HG02623 (cell line): Measurements from ENCODE around the gene MAPKAPK2.

Experiments
- ATAC-seq: cut with Tn5 transposase; IDR thresholded peaks from one replicate; pipeline ENCODE4 v1.9.1; 2021; ENCODE audit warnings: moderate library complexity; ENCODE audit not compliant: unreplicated experiment

Gene MAPKAPK2

DNA sequence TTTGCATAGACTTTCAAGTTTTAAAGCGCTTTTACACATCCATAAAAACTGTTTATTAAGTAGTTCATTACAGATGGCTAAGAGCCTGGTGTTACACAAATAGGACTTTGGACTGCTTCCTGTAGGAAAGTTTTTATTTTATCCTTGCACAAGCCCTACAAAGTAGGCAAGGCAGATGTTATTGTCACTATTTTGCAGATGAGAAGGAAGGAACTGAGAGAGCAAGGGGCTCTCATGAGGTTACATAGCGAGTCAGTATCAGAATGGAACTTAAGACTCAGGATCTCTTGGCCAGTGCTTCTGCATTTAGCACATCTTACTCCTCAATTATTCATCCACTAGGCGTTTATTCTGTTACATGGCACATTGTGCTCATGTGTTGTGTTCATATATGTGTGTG lies 2.6 kb upstream of the MAPKAPK2 start:
- ATAC-seq: no peak

DNA sequence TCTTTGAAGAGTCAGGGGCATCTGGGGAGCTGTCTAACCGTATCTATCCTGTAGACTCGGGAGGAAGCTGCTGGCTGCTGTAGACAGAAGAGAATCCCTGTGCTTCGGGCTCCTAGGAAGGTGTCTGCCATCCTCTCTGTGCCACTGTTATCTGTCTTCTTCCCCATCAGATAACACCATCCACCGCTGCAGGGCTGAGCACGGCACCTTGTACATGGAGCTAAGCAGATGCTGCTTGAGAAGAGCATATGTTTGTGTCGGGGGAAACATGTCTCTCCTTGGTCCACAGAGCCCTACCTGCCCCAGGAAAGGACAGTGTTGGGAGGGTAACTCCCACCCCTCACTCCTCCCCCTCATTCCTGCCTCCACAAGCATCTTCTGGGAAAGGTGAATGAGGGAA lies 1.4 kb upstream of the MAPKAPK2 start:
- no peak for ATAC-seq

DNA sequence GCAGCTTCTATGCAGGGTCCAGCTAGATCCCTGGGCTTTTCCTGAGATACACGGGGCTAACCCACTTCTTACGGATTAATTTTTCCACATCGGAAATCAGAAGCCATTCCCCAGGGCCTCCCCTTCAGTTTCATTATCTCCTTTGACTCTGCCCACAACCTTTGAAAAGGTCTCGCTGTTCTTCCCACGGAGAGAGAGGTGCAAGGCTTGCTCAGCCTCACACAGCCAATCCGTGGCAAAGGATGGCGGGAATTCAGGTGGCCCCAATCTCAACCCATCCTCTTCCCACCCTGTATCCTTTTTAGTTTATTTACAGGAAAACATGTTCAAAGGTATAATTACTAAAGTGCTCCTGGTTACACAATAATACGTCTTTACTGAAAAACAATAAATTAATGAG lies 702 bp upstream of the MAPKAPK2 start:
- ATAC-seq: no peak

DNA sequence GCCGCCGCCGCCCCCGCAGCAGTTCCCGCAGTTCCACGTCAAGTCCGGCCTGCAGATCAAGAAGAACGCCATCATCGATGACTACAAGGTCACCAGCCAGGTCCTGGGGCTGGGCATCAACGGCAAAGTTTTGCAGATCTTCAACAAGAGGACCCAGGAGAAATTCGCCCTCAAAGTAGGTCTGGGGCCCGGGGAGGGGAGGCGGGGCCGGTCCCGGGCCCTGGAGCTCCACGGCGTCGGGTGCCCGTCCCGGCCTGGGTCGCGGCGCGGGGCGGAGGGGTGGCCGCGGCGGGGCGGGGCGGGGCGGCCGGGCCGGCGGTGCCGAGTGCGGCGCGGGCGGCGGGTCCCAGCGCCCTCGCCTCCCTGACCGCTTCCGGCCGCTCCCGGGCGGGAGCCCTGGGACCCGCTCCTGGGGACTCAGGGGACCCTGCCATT lies 646 bp downstream of the MAPKAPK2 start:
- ATAC-seq: no peak

DNA sequence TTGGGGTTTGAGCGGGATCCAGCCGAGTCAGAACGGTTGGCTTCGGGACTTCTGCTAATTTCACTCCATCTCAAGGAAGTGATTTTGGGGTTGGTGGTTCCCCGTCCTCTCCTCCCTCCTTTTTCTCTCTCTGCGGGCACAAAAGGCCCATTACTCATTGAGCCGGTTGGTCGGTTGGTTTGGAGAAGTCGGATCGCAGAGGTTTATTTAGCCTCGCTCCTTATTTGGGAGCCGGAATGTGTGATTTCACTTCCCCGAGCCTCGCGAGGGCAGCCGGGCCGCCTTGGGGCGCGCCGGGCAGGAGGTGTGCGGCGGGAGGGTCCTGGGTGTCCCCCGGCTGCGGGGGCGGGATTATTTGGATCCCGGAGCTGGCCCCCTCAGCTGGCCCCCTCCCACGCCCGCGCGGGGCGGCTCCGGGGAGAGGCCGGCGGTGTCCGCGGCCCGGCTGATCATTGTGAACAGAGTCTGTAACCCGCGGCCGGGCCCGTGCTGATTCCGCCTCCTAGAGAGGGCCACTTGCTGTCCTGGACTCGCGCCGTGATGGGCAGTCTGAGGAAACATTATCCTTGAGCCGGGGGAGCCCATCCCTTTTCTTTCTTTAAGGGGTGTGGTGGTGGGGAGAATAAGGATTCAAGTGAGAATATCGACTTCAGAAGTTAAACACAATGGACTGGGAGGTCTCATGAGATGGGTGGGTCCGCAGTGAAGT lies 1.2 kb downstream of the MAPKAPK2 start:
- no peak for ATAC-seq

DNA sequence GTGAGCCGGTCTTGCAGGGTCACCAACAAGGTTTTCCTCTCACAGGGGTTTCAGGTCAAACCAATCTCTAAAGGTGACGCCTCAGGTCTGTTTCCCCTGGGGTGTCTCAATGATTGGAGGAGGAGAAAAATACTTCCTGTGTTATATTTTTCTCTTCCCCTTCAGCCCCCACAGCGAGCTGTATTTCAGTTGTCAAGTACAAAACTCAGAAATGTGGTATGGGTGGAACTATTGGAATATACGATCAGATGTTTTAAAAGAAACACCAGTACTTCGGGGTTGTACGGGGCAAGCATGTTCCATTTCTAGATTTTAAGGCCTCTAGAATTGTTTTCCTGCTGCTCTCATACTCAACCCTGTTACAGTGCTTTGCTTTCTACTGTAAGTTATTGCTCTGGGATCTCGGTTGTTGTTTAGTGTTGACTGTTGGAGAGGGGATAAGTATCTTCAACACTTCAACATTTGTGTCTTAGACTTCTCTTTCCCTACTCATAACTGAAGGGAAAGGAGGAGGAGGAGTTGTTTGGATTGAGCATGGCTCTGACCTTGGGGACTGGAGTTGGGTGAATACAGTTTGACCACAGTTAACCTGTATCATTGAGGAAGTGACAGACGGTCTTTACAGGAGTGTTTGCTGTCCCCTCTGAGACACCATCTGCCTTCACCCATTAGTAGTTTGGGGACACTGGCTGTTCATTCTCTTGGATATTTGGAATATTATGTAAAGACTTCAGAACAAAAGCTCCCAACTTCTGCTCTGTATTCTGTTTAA lies 2.0 kb downstream of the MAPKAPK2 start:
- no peak for ATAC-seq

DNA sequence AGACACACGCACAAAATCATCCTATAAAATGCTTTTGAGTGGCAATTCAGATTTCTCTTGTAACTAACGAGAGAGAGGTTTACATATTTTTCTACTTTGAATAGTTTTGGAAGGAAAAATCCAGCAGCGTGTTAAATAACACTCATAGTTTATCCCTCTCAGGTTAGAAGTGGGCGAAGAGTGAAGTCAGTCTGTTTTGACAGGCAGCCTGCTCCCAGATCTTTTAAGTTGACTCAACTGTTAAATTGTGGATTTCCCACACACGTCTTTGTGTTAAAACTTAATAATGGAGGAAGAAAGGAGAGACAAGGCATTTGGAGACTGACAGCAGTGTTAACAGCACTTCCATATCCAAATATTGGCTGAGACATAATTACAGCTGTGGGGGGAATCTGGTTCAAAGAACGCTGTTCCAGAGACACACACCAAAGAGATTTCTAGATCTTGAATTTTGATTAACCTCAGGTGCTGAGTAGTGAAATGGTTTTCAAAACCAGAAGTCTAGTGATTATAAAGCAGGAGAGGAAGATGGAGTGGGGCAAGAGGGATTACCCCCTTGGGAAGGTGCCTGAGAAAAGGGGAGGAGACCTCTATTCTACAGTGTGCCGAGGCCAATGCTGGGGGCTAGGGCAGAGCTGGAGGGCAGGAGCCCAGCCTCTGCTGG lies 2.7 kb downstream of the MAPKAPK2 start:
- no peak for ATAC-seq

DNA sequence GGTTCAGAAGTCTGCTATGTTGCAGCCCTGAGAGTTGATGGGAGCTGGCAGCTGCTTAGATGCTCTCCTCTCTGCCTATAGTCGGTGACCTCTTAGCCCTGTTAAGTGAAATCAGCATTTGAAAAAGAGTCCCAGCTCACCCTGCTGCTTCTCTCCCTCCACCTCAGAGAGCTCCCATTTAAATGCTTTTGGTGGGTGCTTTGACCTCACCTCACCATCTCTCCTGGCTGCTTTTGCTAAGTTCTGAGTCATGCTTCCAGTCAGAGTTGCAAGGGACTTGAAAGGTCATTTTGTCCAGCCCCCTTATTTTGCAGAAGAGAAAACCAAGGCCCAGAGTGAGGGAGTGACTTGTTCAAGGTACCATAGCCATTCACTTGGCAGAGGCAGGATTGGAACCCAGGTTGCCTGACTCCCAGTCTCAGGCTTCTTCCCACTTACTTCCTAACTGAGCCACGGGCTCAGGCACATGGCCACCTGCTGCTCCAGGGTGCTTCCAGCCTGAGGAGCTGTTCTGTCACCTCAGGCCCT lies 3.3 kb downstream of the MAPKAPK2 start:
- no peak for ATAC-seq

DNA sequence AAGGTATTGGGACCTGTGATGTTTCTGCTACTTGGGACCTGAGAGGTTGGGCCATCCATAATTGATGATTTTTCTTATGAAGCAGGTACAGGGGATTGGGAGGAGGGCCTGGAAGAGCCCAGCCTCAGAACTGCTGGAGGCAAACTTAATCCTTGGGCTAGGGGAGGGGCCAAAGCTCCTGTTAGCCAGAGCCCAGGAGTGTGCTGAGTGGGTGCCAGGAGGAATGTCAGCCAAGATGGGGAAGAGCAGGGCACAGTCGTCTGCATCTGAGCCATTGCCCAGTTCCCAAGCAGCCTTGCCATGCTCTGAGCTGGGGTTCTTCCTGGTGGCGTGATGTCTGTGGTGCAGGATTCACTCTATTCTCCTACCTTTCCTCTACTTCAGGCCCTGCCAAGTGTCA lies 5.8 kb downstream of the MAPKAPK2 start:
- ATAC-seq: no peak

DNA sequence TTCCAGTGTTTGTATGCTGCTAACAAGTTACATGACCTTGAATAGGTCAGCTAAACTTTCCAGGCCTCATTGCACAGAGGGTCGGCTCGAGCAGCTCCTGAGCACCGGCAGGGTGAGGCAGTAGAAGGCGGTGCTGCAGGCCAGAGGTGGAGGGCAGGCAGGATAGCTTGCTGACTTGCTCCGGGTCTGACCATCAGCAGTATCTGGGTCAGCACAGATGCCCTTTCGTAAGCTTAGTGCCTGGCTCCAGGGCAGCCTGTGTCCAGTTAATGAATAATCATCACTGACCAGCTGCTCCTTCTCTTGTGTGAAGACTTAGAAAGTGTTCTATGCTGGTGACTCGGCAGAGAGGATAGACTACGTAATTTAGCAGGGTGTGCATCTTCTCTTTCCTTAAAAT lies 6.9 kb downstream of the MAPKAPK2 start:
- no peak for ATAC-seq

DNA sequence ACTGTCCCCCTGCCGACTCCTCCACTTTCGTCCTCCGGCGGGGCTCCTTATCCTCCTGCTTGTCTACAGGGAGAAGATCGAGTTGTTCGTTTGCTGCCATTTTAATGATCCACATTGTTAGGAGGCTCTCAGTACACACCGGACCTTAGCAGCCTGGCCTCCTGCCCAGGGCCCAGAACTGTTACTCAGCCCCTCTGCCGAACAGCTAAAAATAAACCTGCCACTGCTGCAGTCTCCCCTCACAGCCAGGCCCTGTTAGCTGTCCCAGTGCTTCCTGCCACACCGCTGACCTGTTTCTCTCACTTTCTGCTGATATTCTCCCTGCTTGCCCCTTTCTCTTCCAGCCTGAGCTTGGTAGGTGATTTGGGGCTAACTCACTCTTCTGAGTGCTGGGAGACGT lies 8.3 kb downstream of the MAPKAPK2 start:
- ATAC-seq: no peak

DNA sequence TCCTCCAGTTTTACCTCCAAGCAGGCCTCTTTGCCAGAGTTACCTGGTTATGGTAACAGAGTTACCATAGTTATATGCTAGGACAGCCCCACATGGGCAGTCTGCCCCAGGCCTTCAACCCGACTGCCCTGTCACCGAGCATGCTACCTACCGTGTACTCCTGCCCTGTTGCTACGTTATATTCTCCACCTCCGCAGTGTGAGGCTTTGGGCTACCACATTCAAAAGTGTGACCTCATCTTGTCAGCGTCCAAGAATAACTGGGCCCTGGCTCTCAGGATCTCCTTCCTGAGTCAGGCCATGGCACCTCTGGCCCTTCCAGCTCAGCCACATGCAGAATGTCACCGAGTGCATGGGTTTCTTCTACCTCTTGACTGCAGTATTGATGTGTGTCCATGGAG lies 8.9 kb downstream of the MAPKAPK2 start:
- ATAC-seq: no peak

DNA sequence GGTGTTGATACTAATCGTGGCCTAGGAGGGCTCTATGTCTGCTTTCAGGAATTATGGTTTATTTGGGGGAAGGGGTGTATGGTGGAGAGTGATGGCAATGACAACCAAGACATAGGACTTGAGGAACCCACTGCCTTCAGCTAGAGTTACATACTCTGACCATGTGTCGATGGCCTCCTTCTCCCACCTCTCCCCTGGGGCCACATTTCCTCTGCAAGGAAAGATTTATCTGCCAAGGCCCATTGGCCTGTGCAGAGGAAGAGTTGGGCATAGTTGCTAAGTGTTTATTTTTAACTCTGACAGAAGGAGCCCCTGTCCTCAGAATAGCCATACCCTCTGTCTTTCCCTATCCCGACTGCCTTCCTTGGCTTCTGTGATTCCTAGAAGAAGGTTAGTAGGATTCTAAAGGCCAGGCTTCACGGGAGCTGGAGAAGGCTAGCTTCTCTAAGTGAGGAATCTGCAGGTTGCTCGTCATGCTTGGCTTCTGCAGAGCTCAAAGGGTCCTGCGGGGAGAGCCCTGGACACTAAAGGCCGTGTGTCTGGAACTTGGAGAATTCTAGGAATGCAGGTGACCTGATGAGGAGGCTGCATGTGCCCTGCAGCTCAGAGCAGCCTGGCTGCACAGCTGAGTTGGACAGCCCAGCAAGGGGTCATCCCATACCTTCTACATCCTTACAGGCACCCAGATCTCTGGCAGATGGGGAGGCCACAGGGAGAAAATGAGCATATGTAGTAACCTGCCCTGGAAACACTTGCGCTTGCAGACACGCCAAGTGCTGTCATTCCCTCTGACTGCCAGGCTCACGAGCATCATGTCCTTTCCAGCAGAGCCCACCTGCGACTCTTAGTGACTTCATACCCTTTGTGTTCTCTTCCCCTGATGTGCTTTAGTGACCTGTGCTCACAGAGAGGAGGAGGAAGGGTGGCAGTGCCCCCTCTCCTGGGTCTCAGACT lies 9.7 kb downstream of the MAPKAPK2 start:
- ATAC-seq: no peak

DNA sequence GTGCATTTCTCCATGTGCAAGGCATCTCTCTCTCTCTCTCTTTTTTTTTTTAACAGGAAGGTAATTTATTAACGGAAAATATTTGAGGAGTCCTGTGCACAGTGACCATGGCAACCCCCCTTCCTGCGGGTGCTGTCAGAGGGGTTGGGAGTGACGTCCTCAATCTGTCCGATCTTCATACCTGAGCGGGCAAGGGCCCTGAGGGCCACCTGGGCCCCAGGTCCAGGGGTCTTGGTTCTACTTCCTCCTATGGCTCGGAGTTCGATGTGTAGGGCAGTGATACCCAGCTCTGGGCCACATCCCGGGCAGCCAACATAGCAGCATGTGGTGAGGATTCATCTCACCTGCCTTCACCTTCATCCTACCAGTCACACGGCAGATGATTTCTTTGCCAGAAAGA lies 11.0 kb downstream of the MAPKAPK2 start:
- ATAC-seq: no peak

DNA sequence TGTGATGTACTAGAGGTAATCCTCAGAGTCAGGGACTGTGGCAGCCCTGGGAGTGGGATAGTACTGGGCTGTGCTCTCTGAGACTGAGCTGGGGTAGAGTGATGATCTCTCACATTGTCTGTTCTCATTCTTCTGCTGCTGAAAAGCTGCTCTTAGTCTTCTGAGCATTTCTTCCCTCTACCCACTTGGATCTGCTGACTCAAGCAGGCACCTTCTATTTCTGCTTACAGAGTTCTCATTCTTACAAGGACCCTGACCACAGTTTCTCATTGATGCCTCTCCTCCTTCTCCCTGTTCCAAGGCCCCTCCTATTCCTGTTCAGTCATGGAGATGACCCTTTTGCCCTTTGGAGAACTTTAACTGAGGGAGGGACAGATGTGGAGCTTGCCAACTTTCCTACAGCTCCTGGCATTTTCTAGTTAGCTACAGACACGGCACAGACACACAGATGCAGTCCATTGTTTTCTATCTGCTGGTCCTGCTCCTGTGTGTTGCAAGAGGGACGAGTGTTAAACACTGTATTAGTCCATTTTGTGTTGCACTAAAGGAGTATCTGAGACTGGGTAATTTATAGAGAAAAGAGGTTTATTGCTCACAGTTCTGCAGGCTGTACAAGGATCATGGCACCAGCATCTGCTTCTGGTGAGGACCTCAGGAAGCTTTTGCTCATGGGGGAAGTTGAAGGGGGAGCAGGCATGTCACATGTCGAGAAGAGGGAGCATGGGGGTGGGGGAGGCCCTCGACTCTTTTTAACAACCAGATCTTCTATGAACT lies 12.3 kb downstream of the MAPKAPK2 start:
- ATAC-seq: no peak

DNA sequence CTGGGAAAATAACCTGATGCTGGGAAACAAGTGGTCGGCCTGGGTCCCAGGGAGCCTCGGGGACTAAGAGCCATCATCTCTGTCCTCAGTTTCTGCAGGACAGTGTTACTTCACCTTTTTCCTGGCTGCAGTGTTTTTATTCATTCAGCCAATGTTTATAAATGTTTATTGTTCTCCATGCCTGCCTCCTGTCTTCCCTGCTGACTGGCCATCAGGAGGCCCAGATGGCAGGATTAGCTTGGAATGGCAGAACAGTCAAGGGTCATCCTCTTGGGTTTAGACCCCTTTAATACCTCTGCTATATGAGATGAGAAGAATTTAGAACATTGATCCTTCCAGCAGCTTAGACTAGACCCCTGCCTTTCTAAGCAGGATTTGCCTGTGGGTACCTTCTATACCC lies 13.3 kb downstream of the MAPKAPK2 start:
- no peak for ATAC-seq

DNA sequence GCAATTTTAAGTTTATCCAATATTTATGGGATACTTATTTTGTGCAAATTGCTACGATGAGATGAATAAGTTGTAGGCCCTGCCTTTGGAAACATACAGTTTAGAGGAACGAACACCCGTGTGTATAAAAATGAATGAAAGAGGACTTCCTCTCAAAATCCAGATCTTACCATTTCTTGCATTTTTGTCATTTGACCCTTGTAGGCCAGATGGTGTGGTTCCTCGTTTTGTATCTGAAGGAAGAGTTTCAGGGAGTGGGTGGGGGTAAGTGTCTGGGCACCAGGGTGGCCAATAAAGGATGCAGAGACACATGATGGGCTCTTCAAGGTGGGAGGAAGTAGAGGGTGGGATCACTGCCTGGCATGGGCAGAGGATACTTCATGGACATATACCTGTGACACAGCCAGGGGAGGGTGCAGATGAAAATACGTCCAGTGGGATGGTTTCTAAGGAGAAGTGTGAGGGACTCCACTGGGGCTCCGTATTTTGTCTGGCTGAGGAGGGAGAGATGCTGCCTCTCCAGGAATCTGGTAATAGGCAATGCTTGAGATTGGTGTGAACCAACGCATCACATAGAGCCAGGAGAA lies 14.4 kb downstream of the MAPKAPK2 start:
- ATAC-seq: no peak

DNA sequence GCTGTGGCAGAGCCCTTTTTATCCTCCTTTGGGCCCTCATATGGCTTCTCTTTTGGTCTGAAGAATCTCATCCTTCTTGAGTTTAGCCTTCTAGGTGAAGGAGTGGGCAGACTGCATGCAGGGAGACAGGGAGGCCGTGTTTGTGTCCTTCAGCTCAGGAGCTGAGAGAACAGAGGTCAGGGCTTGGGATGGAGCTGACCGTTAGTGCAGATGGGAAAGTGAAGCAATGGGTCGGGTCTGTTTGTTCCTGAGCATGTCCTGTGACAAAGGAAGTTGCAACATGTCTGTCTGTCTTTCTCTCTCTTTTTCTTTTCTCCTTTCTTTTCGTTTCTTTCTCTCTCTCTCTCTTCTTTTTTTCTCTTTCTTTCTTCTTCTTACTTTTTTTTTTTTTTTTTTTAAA lies 14.9 kb downstream of the MAPKAPK2 start:
- no peak for ATAC-seq

DNA sequence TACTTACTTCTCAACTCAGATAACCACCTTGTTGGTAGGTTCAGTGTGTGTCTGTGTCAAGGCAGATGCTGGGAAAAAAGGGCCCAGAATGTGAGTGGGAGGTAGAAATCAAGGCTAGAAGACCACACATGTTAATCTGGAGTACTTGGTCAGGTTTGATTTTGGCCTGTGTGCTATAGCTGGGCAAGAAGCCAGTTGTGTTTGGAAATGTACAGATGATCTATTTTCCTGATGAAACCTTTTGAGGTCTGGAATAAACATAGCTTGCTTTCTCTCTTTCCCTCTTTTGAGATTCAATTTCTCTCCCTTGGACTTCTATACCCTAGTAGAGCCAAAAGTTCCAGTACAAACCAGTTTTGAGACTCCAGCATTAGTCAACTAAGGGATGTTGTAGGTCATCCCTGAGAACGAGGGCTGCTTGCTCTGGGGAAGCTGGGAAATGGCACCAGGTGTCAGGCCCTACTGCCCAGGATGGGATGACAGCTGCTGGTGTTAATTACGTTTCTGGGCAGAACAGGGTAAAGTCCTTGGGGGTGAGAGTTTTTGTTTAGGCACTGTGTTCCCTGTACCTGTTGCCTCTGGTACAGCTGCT lies 15.8 kb downstream of the MAPKAPK2 start:
- no peak for ATAC-seq
